Stomach (tissue), 9 donors: Measurements from ENCODE around the gene ANGPTL7. TPM values are rescaled to one million over a fixed set of nuclear protein-coding genes. Genes with fewer than 3 reads are reported as not detected.

Source experiments
- DNase-seq, 2 donors: peaks; one replicate each; pipeline versions ENCODE4 v3.0.0 to v3.0.0-alpha.2; 2013 to 2019
- H3K27ac ChIP-seq, 5 donors: fragments of 200-600 bp in 4 of 5; sonication (generic) in 4 of 5; one replicate each; pipeline ENCODE4 v1.5.1; 2013 to 2019; ENCODE audit warnings: mild to moderate bottlenecking in 1 of 5, moderate library complexity in 1 of 5
- H3K27me3 ChIP-seq, 3 donors: fragments of 200-600 bp; sonication (generic); one replicate each; pipeline ENCODE4 v1.5.1; 2017 to 2019; ENCODE audit warnings: mixed run types in 1 of 3
- H3K36me3 ChIP-seq, 4 donors: fragments of 200-600 bp; sonication (generic); 1 replicate in 3 of 4; 2 replicates in 1 of 4; pipeline ENCODE4 v1.5.1; 2016 to 2019
- H3K4me1 ChIP-seq, 4 donors: fragments of 200-600 bp; sonication (generic); one replicate each; pipeline ENCODE4 v1.5.1; 2016 to 2019
- H3K4me3 ChIP-seq, 4 donors: fragments of 200-600 bp; sonication (generic) in 3 of 4; one replicate each; pipeline ENCODE4 v1.5.1; 2016 to 2019; ENCODE audit warnings: mild to moderate bottlenecking in 1 of 4
- H3K9me3 ChIP-seq, 4 donors: fragments of 200-600 bp; sonication (generic); one replicate each; pipeline ENCODE4 v1.5.1; 2016 to 2019
- EP300 ChIP-seq: sonication (generic); formaldehyde crosslinking; IDR thresholded peaks from one replicate; pipeline ENCODE4 v1.6.1; 2017; ENCODE audit warnings: antibody characterized with exemption
- POLR2A ChIP-seq, 4 donors: fragments of 450-650 bp; IDR thresholded peaks; one replicate each; pipeline ENCODE4 v1.6.1; 2016; ENCODE audit warnings: antibody characterized with exemption in 4 of 4, control low read depth in 2 of 4, mild to moderate bottlenecking in 1 of 4, moderate library complexity in 1 of 4
- POLR2AphosphoS5 ChIP-seq, 3 donors: sonication (generic); formaldehyde crosslinking; IDR thresholded peaks; one replicate each; pipeline ENCODE4 v1.6.1; 2016; ENCODE audit warnings: antibody characterized with exemption in 3 of 3
- WGBS, 5 donors: extraction: QIAGEN DNeasy Blood & Tissue Kit in 3 of 5; methylation state at CpG; one replicate each; pipeline versions ENCODE4 v1.1.5 to v1.1.7; 2013 to 2018; 5-methylcytosine and 5-hydroxymethylcytosine counted together
- intact Hi-C: fragments of 100-400 bp; cut with DNase I; formaldehyde crosslinking; loops from one replicate; pipeline ENCODE4 v1.15.1; 2023; ENCODE audit warnings: low total_unique reads
- polyA plus RNA-seq, 3 donors: library from polyadenylated mRNA; stranded (reverse); fragments of 200-250 nt; gene quantifications; one replicate each; pipeline ENCODE4 v1.2.3, GENCODE V29; 2013
- total RNA-seq, 5 donors: library from RNA; depleted of rRNA; stranded (reverse); fragments of >200 nt; gene quantifications; one replicate each; pipeline versions ENCODE4 v1.1.0 to v1.2.3, GENCODE V29; 2014 to 2016
- TF ChIP-seq, protein P1 (sequence below), 7 experiments: fragments of 450-650 bp in 4 of 7; fragments of 200-600 bp in 3 of 7; sonication (generic) in 3 of 7; IDR thresholded peaks; one replicate each; pipeline ENCODE4 v1.5.1; 2016 to 2019; ENCODE audit warnings: antibody characterized with exemption in 7 of 7, control low read depth in 2 of 7, mild to moderate bottlenecking in 1 of 7
- donor health status: healthy with polysubstance abuse.
- donor health status: Bipolar disorder and iron deficiency.
- donor health status: healthy.

ANGPTL7 gene
- total and polyA plus RNA-seq, 8 donors, result 0.55 to 2.6 (median 1.6) TPM; not detected in 5

DNA sequence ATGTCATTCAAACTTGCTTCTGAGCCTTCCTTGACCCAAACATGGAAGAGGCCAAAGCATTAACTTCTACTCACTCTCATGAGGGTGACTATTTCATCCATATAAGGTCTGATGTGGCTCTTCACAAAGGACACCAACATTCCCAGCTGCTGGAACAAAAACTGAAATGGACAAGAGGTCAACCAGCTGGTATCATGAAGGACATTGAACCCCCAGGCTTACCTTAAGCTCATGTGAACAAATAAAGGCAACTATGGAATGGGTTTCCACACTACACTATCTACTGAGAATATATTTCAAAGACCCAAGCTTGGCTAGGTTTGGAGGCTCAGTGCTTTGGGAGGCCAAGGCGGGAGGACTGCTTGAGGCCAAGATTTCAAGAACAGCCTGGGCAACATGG lies 26.9 kb downstream of the ANGPTL7 start:
- WGBS, 5 donors, result 95 to 100% (median 100%) methylated on average over 1 of the region's 1 CpG
- Histone ChIP-seq H3K4me1 (no peaks in the 10 kb centered on the region), H3K4me3 (no peak overlapping the region), H3K9me3 (no peaks in the 10 kb centered on the region), H3K27ac (no peak overlapping the region), H3K36me3 (peaks cover 47 to 100% (median 98%) of the 10 kb centered on the region in 4 donors), H3K27me3 (no peaks in the 10 kb centered on the region)
- TF ChIP-seq POLR2AphosphoS5 (IDR thresholded peaks at IDR 0.05), result no peak
- TF ChIP-seq, protein P1, sequence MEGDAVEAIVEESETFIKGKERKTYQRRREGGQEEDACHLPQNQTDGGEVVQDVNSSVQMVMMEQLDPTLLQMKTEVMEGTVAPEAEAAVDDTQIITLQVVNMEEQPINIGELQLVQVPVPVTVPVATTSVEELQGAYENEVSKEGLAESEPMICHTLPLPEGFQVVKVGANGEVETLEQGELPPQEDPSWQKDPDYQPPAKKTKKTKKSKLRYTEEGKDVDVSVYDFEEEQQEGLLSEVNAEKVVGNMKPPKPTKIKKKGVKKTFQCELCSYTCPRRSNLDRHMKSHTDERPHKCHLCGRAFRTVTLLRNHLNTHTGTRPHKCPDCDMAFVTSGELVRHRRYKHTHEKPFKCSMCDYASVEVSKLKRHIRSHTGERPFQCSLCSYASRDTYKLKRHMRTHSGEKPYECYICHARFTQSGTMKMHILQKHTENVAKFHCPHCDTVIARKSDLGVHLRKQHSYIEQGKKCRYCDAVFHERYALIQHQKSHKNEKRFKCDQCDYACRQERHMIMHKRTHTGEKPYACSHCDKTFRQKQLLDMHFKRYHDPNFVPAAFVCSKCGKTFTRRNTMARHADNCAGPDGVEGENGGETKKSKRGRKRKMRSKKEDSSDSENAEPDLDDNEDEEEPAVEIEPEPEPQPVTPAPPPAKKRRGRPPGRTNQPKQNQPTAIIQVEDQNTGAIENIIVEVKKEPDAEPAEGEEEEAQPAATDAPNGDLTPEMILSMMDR (IDR thresholded peaks at IDR 0.05), result no peak
- TF ChIP-seq POLR2A (IDR thresholded peaks at IDR 0.05), result no peak
- no peak for TF ChIP-seq EP300
- no peak for DNase-seq
- intact Hi-C loops, result no loop called here

DNA sequence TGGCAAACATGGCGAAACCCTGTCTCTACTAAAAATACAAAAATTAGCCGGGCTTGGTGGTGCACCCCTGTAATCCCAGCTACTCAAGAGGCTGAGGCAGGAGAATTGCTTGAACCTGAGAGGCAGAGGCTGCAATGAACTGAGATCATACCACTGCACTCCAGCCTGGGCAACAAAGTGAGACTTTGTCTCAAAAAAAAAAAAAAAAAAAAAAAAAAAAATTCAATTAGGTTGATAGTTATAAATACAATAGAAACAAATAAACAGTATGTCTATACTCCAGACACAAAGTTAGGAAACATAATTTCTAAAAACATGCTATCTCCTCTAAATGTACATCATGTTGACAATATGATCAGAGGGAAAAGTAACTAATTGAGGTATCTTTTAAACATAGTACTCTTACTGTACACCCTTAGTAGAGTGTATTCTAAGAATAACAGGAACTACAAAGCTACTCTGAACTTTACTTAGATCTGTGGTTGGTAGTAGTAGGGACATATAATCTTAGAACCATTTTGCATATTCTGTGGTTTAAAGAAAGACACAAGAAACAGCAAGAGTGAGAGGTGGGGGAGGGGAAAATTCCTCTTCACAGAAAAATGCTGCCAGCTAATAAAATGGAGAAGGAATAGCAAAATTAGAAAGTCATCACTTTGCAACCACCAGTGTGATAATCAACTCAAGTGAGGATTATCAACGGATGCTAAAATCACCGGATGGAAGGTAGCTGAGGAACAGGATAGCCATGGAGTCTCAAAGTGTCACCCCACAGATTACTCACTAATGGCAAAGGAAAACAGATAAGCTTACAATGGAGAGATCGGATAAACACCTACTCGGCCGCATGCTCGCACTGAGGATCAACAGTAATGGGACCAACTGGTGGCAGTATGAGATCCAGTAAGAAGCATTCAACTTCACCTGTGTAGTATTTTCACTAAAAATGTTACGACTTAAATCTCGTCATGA lies 38.2 kb downstream of the ANGPTL7 start:
- DNase-seq, result no peak
- no peaks in the 10 kb centered on the region for H3K4me1 ChIP-seq
- intact Hi-C loops, result no loop called here
- WGBS, 5 donors, result 78 to 95% (median 83%) methylated on average over 10 of the region's 10 CpGs
- H3K27ac ChIP-seq, result no peak overlapping the region
- no peak overlapping the region for H3K4me3 ChIP-seq
- H3K36me3 ChIP-seq, result peaks cover 57 to 99% (median 93%) of the 10 kb centered on the region in 4 donors
- H3K9me3 ChIP-seq, result no peaks in the 10 kb centered on the region
- TF ChIP-seq EP300, result no peak
- TF ChIP-seq POLR2AphosphoS5 (IDR thresholded peaks at IDR 0.05), result no peak
- TF ChIP-seq, protein P1 (IDR thresholded peaks at IDR 0.05), result no peak
- TF ChIP-seq POLR2A (IDR thresholded peaks at IDR 0.05), result no peak
- no peaks in the 10 kb centered on the region for H3K27me3 ChIP-seq

DNA sequence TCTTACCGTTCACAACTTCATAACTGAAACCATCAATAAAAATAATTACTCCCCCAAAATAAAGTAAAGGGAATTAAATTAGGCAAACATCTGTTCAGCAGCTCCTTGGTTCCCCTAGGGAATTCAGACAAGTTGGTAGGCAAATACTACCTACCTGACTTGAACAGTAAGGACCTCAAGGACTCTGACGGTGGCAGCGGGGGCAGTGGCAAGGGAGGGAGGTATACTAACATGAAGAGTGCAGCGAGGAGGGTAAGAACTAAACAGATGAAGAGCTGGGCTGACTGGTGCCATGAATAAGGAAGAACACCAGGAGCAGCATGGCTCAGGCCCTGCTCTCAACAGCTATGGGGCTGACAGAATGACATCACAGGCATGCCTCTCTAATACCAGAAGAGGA lies 40.0 kb downstream of the ANGPTL7 start:
- WGBS, 5 donors, result 86 to 97% (median 89%) methylated on average over 4 of the region's 4 CpGs

DNA sequence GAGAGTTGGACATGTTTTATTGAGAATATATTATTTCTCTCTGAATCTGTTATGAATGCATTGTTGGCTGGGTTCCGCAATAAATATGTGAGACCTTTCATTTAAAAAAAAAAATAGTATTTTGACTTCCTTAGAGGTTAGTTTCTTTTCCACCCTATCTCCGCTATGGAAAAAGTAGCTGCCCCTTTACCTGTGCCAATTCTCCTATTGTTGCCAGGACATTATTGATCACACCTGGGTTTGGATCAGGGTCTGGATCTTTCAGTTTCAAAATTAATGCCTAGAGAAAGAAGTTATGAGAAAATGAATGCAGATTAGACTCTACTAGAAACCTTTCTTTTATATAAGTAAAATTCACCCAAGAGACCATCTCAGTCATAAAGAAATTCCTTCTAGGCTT lies 44.1 kb downstream of the ANGPTL7 start:
- H3K36me3 ChIP-seq, result peaks cover 76 to 100% (median 100%) of the 10 kb centered on the region in 4 donors
- no peaks in the 10 kb centered on the region for H3K9me3 ChIP-seq
- no peak for DNase-seq
- intact Hi-C loops, result no loop called here
- H3K27ac ChIP-seq, result no peak overlapping the region
- 95 to 99% (median 99%) methylated on average over 2 of the region's 2 CpGs for WGBS, 5 donors
- no peaks in the 10 kb centered on the region for H3K27me3 ChIP-seq
- H3K4me3 ChIP-seq, result no peak overlapping the region
- H3K4me1 ChIP-seq, result peaks cover 0 to 14% (median 0%) of the 10 kb centered on the region in 4 donors
- TF ChIP-seq POLR2AphosphoS5 (IDR thresholded peaks at IDR 0.05) (no peak), POLR2A (IDR thresholded peaks at IDR 0.05) (no peak), EP300 (no peak)
- TF ChIP-seq, protein P1 (IDR thresholded peaks at IDR 0.05), result no peak

More for the DNA sequence above, 40.0 kb downstream of the ANGPTL7 start:
- Histone ChIP-seq H3K36me3 (peaks cover 65 to 99% (median 96%) of the 10 kb centered on the region in 4 donors), H3K9me3 (no peaks in the 10 kb centered on the region), H3K27ac (no peak overlapping the region), H3K4me3 (no peak overlapping the region), H3K4me1 (no peaks in the 10 kb centered on the region), H3K27me3 (no peaks in the 10 kb centered on the region)
- DNase-seq, result no peak
- intact Hi-C loops, result no loop called here
- TF ChIP-seq POLR2A (IDR thresholded peaks at IDR 0.05) (no peak), EP300 (no peak), POLR2AphosphoS5 (IDR thresholded peaks at IDR 0.05) (no peak)
- TF ChIP-seq, protein P1 (IDR thresholded peaks at IDR 0.05), result no peak
